HCT116 (cell line): ENCODE data around the gene C4orf50. TPM values are rescaled to one million over a fixed set of nuclear protein-coding genes. Genes with fewer than 3 reads are reported as not detected.

ENCODE experiments used
- ATAC-seq: fragments of 200-7000 bp; cut with Tn5 transposase; 2 replicates; pipeline ENCODE4 v1.9.1; 2020; ENCODE audit warnings: mild to moderate bottlenecking, moderate library complexity
- BruUV-seq: library from RNA; stranded (reverse); fragments of 400-500 nt; replicated peaks from 2 replicates; lab custom pipeline; 2021; lab: Mats Ljungman, UMichigan
- CTCF ChIA-PET: fragments of 300-600 bp; sonication (Branson Sonifier 250); formaldehyde crosslinking; loops from one replicate; lab custom pipeline; 2021; ENCODE audit warnings: antibody characterized with exemption; lab: Charles Lee
- POLR2A ChIA-PET: fragments of 300-600, 350-600 bp; sonication (Branson Sonifier 250); formaldehyde crosslinking; loops from one replicate; lab custom pipeline; 2021; ENCODE audit warnings: antibody characterized with exemption; lab: Charles Lee
- RAD21 ChIA-PET, 2 experiments: fragments of 300-600 bp; sonication (Branson Sonifier 250); formaldehyde crosslinking; loops; one replicate each; lab custom pipeline; 2023; ENCODE audit warnings: low total read pairs in 2 of 2; ENCODE audit not compliant: uncharacterized antibody in 2 of 2, unreplicated experiment in 2 of 2, low non-redundant PET in 1 of 2; lab: Charles Lee
- DNase-seq: peaks from one replicate; pipeline ENCODE4 v3.0.0-alpha.2; 2010; ENCODE audit warnings: low read depth, low spot score
- H2AFZ ChIP-seq: fragments of 200-600 bp; shearing (Covaris generic), sonication (generic); 2 replicates; pipeline ENCODE4 v1.6.1; 2017; ENCODE audit warnings: low read depth, mixed run types, mixed read lengths, antibody characterized with exemption, low read length; ENCODE audit not compliant: poor library complexity, severe bottlenecking
- H3K27ac ChIP-seq: 2 replicates; pipeline ENCODE4 v1.5.1; 2012; ENCODE audit warnings: low read depth, low read length
- H3K27me3 ChIP-seq: fragments of 200-600 bp; sonication (generic); 2 replicates; pipeline ENCODE4 v1.6.1; 2016; ENCODE audit warnings: mixed run types, low read length, mixed read lengths; ENCODE audit not compliant: insufficient read depth
- H3K36me3 ChIP-seq, 2 experiments: fragments of 200-500 bp in 1 of 2; fragments of 200-600 bp in 1 of 2; sonication (Bioruptor generic) in 1 of 2; sonication (generic) in 1 of 2; 2 replicates each; pipeline versions ENCODE4 v1.5.1 to v1.6.1; 2014 to 2016; ENCODE audit warnings: low read length in 2 of 2, inconsistent platforms in 1 of 2, mixed read lengths in 1 of 2, mixed run types in 1 of 2; ENCODE audit not compliant: insufficient read depth in 2 of 2, control insufficient read depth in 1 of 2
- H3K4me1 ChIP-seq, 2 experiments: fragments of 200-600 bp in 1 of 2; sonication (generic) in 1 of 2; 2 replicates each; pipeline versions ENCODE4 v1.5.1 to v1.6.1; 2012 to 2017; ENCODE audit warnings: low read length in 2 of 2, inconsistent platforms in 1 of 2, mild to moderate bottlenecking in 1 of 2, mixed read lengths in 1 of 2, mixed run types in 1 of 2, moderate library complexity in 1 of 2; ENCODE audit not compliant: insufficient read depth in 2 of 2, control insufficient read depth in 1 of 2
- H3K4me2 ChIP-seq: fragments of 200-600 bp; sonication (generic); 2 replicates; pipeline ENCODE4 v1.6.1; 2017; ENCODE audit warnings: mixed run types, low read length, mixed read lengths
- H3K4me3 ChIP-seq, 2 experiments: fragments of 200-600 bp in 1 of 2; sonication (generic) in 1 of 2; replicated peaks in 1 of 2; 2 replicates each; pipeline ENCODE4 v1.5.1; 2011 to 2016; ENCODE audit warnings: low read length in 2 of 2, control low read depth in 1 of 2, low read depth in 1 of 2, mild to moderate bottlenecking in 1 of 2, mixed read lengths in 1 of 2, mixed run types in 1 of 2
- H3K79me2 ChIP-seq: fragments of 200-600 bp; sonication (generic); 2 replicates; pipeline ENCODE4 v1.6.1; 2017; ENCODE audit warnings: mild to moderate bottlenecking, mixed run types, low read length, moderate library complexity, mixed read lengths; ENCODE audit not compliant: insufficient read depth
- H3K9ac ChIP-seq: fragments of 200-600 bp; sonication (generic); 2 replicates; pipeline ENCODE4 v1.6.1; 2016; ENCODE audit warnings: low read length, mixed read lengths
- H3K9me2 ChIP-seq: fragments of 200-600 bp; sonication (generic), shearing (Covaris generic); 2 replicates; pipeline ENCODE4 v1.6.1; 2017; ENCODE audit warnings: mixed run types, mild to moderate bottlenecking, moderate library complexity; ENCODE audit not compliant: insufficient read depth
- H3K9me3 ChIP-seq, 2 experiments: fragments of 200-500 bp in 1 of 2; fragments of 200-600 bp in 1 of 2; sonication (Bioruptor generic) in 1 of 2; sonication (generic) in 1 of 2; 2 replicates each; pipeline ENCODE4 v1.6.1; 2014 to 2017; ENCODE audit warnings: low read length in 2 of 2, mixed read lengths in 2 of 2, inconsistent platforms in 1 of 2, low read depth in 1 of 2, mild to moderate bottlenecking in 1 of 2, mixed run types in 1 of 2, moderate library complexity in 1 of 2; ENCODE audit not compliant: control insufficient read depth in 1 of 2, insufficient read depth in 1 of 2
- H4K20me1 ChIP-seq: fragments of 200-600 bp; sonication (generic), shearing (Covaris generic); 2 replicates; pipeline ENCODE4 v1.6.1; 2017; ENCODE audit warnings: mixed run types, mild to moderate bottlenecking, moderate library complexity; ENCODE audit not compliant: insufficient read depth
- CTCF ChIP-seq, 3 experiments: fragments of 200-600 bp in 1 of 3; sonication (generic) in 1 of 3; IDR thresholded peaks in 2 of 3; conservative IDR thresholded peaks in 1 of 3; 2 replicates each; pipeline ENCODE4 v1.5.1; 2012 to 2017; ENCODE audit warnings: low read depth in 2 of 3, low read length in 2 of 3, antibody characterized with exemption in 1 of 3, borderline replicate concordance in 1 of 3, control low read depth in 1 of 3, mild to moderate bottlenecking in 1 of 3, mixed read lengths in 1 of 3, mixed run types in 1 of 3, moderate library complexity in 1 of 3; ENCODE audit not compliant: insufficient read depth in 1 of 3
- EGR1 ChIP-seq: IDR thresholded peaks from 2 replicates; pipeline ENCODE4 v1.6.1; 2012; ENCODE audit warnings: low read depth
- ELF1 ChIP-seq: IDR thresholded peaks from 2 replicates; pipeline ENCODE4 v1.6.1; 2012; ENCODE audit warnings: low read depth, borderline replicate concordance
- EZH2 ChIP-seq: fragments of 200-600 bp; sonication (generic); IDR thresholded peaks from 2 replicates; pipeline ENCODE4 v1.6.1; 2017; ENCODE audit warnings: antibody characterized with exemption, mixed run types
- EZH2phosphoT487 ChIP-seq: fragments of 200-600 bp; IDR thresholded peaks from 2 replicates; pipeline ENCODE4 v1.6.1; 2018; ENCODE audit warnings: antibody characterized with exemption, borderline replicate concordance
- FOSL1 ChIP-seq: IDR thresholded peaks from 2 replicates; pipeline ENCODE4 v1.6.1; 2012; ENCODE audit warnings: low read depth
- JUND ChIP-seq: IDR thresholded peaks from 2 replicates; pipeline ENCODE4 v1.6.1; 2012
- POLR2AphosphoS5 ChIP-seq: IDR thresholded peaks from 2 replicates; pipeline ENCODE4 v1.6.1; 2011; ENCODE audit warnings: mild to moderate bottlenecking, low read depth, low read length, moderate library complexity
- RAD21 ChIP-seq: IDR thresholded peaks from 2 replicates; pipeline ENCODE4 v1.6.1; 2012; ENCODE audit warnings: low read depth, mild to moderate bottlenecking
- REST ChIP-seq: IDR thresholded peaks from 2 replicates; pipeline ENCODE4 v1.6.1; 2012; ENCODE audit warnings: low read depth
- SRF ChIP-seq: IDR thresholded peaks from 2 replicates; pipeline ENCODE4 v1.6.1; 2012; ENCODE audit warnings: low read depth
- TCF7L2 ChIP-seq: IDR thresholded peaks from 2 replicates; pipeline ENCODE4 v1.7.0; 2011; ENCODE audit warnings: borderline replicate concordance, inconsistent platforms; ENCODE audit not compliant: insufficient read depth, insufficient read length; ENCODE audit errors: extremely low read depth
- YY1 ChIP-seq: IDR thresholded peaks from 2 replicates; pipeline ENCODE4 v1.6.1; 2011; ENCODE audit warnings: low read length, low read depth, moderate library complexity, mild to moderate bottlenecking; ENCODE audit not compliant: insufficient replicate concordance; ENCODE audit errors: extremely low read depth
- ZBTB33 ChIP-seq: IDR thresholded peaks from 2 replicates; pipeline ENCODE4 v1.6.1; 2011; ENCODE audit warnings: mild to moderate bottlenecking, low read length, moderate library complexity; ENCODE audit not compliant: insufficient replicate concordance; ENCODE audit errors: extremely low read depth
- ZNF274 ChIP-seq: fragments of 200-500 bp; sonication (Bioruptor generic); IDR thresholded peaks from 2 replicates; pipeline ENCODE4 v1.6.1; 2014; ENCODE audit warnings: mild to moderate bottlenecking, low read depth, low read length, inconsistent platforms
- intact Hi-C: fragments of 100-400 bp; cut with micrococcal nuclease; formaldehyde crosslinking; loops from 2 replicates; pipeline ENCODE4 v1.10.0; 2022
- total RNA-seq: library from RNA; stranded (reverse); gene quantifications from one replicate; pipeline ENCODE4 v1.2.1, GENCODE V29; 2021; ENCODE audit not compliant: unreplicated experiment
- TF ChIP-seq, protein P1 (sequence below): IDR thresholded peaks from 2 replicates; pipeline ENCODE4 v1.6.1; 2012

The C4orf50 gene
- total RNA-seq, 1 experiment from 2014 or later = not detected

DNA sequence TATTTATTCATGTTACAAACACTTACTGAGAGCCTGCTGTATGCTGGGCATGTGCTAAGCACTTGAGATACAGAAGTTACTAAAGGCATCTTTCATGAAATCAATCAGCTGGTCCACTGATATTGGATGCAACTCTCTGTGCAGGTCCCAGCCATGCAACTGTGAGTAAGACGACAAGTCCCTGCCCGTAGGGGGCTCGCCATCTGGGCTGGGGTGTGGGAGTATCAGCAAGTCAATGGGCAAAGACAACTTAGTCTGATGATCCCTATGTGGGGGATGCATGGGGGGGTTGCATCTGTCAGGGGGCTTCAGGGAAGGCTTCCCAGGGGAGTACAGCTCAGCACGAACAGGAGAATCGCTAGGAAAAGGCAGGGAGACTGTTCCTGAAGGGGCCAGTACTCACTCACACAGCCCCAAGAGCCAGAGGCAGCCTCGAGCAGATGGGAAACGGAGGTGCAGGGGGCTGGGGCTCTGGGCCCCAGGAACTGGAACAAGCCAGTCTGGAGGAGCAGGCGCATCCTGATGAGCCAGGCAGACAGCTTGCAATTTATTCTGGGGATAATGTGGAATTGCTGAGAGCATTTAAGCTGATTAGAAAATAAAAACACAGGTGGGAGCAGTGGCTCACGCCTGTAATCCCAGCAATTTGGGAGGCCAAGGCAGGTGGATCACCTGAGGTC, 165.6 kb downstream of the C4orf50 start:
- no peak for ATAC-seq
- no peak for TF ChIP-seq EZH2
- TF ChIP-seq EGR1 = no peak
- TF ChIP-seq POLR2AphosphoS5 = no peak
- no peak for TF ChIP-seq EZH2phosphoT487
- TF ChIP-seq FOSL1 = no peak
- TF ChIP-seq CTCF (IDR thresholded peaks at IDR 0.05 in 2 of 3, conservative IDR thresholded peaks at IDR 0.05 in 1 of 3; ENCODE audit: borderline replicate concordance in 1 of 3, insufficient read depth in 1 of 3, low read depth in 2 of 3, low read length in 2 of 3) = no peak
- TF ChIP-seq, protein P1, sequence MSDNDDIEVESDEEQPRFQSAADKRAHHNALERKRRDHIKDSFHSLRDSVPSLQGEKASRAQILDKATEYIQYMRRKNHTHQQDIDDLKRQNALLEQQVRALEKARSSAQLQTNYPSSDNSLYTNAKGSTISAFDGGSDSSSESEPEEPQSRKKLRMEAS = no peak
- no peak for TF ChIP-seq REST
- TF ChIP-seq YY1 = no peak
- no peak for TF ChIP-seq JUND
- no peak for TF ChIP-seq SRF
- no peak for TF ChIP-seq RAD21
- TF ChIP-seq TCF7L2 = no peak
- no peak for TF ChIP-seq ELF1
- no peak for TF ChIP-seq ZBTB33
- TF ChIP-seq ZNF274 = no peak
- TF ChIP-seq, all 23 proteins: peak for 0
- POLR2A ChIA-PET = no interaction called here
- BruUV-seq = no TSS peak
- Histone ChIP-seq H3K27ac (no peak overlapping the region), H3K36me3 (no peaks in the 10 kb centered on the region), H3K9me3 (no peaks in the 10 kb centered on the region), H3K79me2 (no peaks in the 10 kb centered on the region), H2AFZ (no peak overlapping the region), H3K4me1 (no peaks in the 10 kb centered on the region), H3K4me2 (no peak overlapping the region), H4K20me1 (no peaks in the 10 kb centered on the region), H3K9me2 (no peaks in the 10 kb centered on the region), H3K4me3 (no peak overlapping the region), H3K27me3 (peaks cover 69% of the 10 kb centered on the region), H3K9ac (no peak overlapping the region)
- RAD21 ChIA-PET = no interaction called here
- intact Hi-C loops = no loop called here
- CTCF ChIA-PET = no interaction called here
- DNase-seq = no peak
